ENCODE results near the gene CYP2W1.

DNA sequence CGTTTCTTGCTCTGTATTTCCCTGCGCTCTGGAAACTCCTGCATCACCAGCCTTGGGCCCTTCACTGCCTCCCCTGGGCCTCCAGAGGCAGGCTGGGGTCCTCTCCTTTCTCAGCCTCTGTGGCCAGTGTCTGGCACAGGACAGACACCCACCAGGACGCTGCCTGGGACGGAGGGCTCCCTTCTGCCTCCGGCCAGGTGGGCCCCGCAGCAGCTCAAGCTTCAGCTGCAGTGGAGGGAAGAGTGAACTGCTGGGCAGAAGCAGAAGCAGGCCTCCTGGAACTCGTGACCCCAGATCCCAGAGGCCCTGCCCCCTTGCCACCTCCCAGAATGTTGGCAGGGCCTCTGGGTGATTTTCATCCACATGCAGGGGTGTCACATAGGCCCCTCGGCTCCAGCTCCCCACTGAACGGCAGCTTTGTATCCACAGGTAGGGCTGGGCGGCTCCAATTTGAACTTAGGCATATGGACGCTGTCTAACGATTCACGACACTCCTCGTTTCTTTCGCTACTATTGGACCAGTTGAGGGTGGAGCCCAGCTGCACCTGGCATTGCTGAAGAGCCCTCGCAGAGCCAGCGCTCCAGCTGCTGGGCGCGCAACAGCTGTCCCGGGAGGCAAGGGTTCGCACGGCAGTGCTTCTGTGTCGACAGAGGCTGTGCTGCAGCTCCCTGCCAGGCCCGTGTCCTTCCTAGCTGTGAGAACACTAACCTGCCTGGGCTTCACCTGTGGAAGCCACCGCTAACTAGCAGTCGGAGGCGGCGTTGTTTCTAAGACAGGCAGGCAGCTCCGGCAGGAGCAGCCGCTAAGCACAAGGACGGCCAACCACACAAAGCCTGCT, 43.0 kb downstream of the CYP2W1 start:
- TF ChIP-seq, protein P1, sequence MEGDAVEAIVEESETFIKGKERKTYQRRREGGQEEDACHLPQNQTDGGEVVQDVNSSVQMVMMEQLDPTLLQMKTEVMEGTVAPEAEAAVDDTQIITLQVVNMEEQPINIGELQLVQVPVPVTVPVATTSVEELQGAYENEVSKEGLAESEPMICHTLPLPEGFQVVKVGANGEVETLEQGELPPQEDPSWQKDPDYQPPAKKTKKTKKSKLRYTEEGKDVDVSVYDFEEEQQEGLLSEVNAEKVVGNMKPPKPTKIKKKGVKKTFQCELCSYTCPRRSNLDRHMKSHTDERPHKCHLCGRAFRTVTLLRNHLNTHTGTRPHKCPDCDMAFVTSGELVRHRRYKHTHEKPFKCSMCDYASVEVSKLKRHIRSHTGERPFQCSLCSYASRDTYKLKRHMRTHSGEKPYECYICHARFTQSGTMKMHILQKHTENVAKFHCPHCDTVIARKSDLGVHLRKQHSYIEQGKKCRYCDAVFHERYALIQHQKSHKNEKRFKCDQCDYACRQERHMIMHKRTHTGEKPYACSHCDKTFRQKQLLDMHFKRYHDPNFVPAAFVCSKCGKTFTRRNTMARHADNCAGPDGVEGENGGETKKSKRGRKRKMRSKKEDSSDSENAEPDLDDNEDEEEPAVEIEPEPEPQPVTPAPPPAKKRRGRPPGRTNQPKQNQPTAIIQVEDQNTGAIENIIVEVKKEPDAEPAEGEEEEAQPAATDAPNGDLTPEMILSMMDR (IDR thresholded peaks at IDR 0.05; ENCODE audit: insufficient read depth, low read depth, low read length) = no peak
- no peak for TF ChIP-seq EZH2 (IDR thresholded peaks at IDR 0.05; ENCODE audit: insufficient read depth, low read length)
